ENCODE results near the gene ITPR1. TPM values are rescaled to one million over a fixed set of nuclear protein-coding genes. Genes with fewer than 3 reads are reported as not detected.

ITPR1 gene
- total RNA-seq, 1 donor from 2014 or later: 11.2 TPM

DNA sequence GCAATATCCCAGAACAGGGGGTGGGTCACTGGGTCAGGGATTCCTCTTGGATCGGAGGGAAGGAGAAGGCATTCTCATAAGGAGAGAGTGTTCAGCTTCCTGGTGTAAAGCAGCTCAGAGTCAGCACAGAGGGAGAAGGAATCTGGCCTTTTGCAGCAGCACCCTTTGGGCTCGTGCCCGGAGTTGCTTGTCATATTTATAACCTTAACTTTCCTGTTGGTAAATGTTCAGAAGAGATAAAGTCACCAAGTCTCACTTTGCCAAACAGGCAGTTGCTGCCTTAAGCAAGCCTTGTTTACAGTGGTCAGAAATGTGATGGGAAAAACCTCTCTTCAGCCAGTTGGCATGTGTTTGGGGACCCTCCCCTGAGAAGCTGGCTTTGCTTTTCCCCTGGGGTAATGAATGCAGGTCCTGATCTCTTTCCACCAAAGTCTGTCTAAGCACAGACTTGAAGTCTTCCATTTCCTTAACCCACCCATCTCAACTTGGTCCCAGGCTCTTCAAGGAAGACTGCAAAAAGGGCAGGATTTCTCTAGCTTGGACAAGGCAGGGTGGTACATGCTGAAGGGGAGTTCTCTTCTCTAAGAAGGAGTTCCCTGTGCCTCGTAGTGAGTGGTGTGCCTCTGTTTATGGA, 279.1 kb downstream of the ITPR1 start:
- no peak for DNase-seq (ENCODE audit: low spot score, unreplicated experiment)
- Mint-ChIP-seq H3K27ac (no peak overlapping the region), H3K27me3 (no peaks in the 10 kb centered on the region), H3K36me3 (ENCODE audit: insufficient read depth) (no peaks in the 10 kb centered on the region), H3K9me3 (ENCODE audit: low read depth) (no peaks in the 10 kb centered on the region), H3K4me3 (ENCODE audit: low read depth) (no peak overlapping the region), H3K4me1 (ENCODE audit: low read depth) (peaks cover 6% of the 10 kb centered on the region)
- TF ChIP-seq, protein P1, sequence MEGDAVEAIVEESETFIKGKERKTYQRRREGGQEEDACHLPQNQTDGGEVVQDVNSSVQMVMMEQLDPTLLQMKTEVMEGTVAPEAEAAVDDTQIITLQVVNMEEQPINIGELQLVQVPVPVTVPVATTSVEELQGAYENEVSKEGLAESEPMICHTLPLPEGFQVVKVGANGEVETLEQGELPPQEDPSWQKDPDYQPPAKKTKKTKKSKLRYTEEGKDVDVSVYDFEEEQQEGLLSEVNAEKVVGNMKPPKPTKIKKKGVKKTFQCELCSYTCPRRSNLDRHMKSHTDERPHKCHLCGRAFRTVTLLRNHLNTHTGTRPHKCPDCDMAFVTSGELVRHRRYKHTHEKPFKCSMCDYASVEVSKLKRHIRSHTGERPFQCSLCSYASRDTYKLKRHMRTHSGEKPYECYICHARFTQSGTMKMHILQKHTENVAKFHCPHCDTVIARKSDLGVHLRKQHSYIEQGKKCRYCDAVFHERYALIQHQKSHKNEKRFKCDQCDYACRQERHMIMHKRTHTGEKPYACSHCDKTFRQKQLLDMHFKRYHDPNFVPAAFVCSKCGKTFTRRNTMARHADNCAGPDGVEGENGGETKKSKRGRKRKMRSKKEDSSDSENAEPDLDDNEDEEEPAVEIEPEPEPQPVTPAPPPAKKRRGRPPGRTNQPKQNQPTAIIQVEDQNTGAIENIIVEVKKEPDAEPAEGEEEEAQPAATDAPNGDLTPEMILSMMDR (IDR thresholded peaks at IDR 0.05; ENCODE audit: unreplicated experiment): no peak

DNA sequence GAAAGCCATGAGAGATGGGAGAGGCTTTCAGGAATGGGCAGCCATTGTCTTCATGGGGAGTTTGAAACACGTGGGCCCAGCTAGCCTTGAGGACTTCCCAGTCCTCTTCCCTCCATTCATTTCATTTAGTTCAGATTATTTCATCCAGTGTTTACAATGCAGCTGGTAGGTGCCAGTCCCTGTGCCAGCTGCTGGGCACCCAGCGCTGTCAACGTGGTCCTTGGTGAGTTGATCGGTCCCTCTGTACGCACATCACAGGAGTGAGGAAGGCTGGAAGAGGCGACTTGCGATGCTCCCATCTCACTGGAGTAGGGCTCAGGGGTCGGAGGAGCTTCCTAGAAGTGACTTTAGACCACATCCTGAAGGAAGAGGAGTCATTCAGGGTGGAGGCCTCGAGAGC, 279.7 kb downstream of the ITPR1 start:
- Mint-ChIP-seq H3K27me3 (no peaks in the 10 kb centered on the region), H3K4me1 (ENCODE audit: low read depth) (peaks cover 6% of the 10 kb centered on the region), H3K36me3 (ENCODE audit: insufficient read depth) (no peaks in the 10 kb centered on the region), H3K9me3 (ENCODE audit: low read depth) (no peaks in the 10 kb centered on the region), H3K27ac (no peak overlapping the region), H3K4me3 (ENCODE audit: low read depth) (no peak overlapping the region)
- no peak for DNase-seq (ENCODE audit: low spot score, unreplicated experiment)
- TF ChIP-seq, protein P1 (IDR thresholded peaks at IDR 0.05; ENCODE audit: unreplicated experiment): no peak

DNA sequence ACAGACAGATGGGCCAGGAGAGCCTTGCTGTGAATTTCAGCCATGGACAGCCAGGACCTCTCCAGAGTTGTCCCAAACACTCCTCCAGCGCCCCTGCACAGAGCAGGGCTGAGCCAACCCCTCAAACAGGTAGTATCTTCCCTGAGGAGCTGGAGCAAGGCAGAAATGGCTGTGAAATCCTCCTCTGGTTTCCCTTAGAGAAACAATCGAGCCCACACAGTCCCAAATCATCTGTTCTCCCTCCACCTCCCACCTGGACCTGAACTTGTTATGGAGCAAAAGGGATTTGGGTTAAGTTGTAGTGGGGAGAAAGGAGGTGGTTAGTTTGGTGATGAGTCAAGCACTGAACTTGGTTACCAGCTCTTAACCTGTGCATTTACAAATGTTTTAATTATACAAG, 280.4 kb downstream of the ITPR1 start:
- peaks cover 6% of the 10 kb centered on the region for H3K4me1 Mint-ChIP-seq (ENCODE audit: low read depth)
- TF ChIP-seq, protein P1 (IDR thresholded peaks at IDR 0.05; ENCODE audit: unreplicated experiment): no peak
- H3K27ac Mint-ChIP-seq: no peak overlapping the region
- DNase-seq (ENCODE audit: low spot score, unreplicated experiment): no peak
- H3K36me3 Mint-ChIP-seq (ENCODE audit: insufficient read depth): no peaks in the 10 kb centered on the region
- H3K4me3 Mint-ChIP-seq (ENCODE audit: low read depth): no peak overlapping the region
- no peaks in the 10 kb centered on the region for H3K9me3 Mint-ChIP-seq (ENCODE audit: low read depth)
- no peaks in the 10 kb centered on the region for H3K27me3 Mint-ChIP-seq

DNA sequence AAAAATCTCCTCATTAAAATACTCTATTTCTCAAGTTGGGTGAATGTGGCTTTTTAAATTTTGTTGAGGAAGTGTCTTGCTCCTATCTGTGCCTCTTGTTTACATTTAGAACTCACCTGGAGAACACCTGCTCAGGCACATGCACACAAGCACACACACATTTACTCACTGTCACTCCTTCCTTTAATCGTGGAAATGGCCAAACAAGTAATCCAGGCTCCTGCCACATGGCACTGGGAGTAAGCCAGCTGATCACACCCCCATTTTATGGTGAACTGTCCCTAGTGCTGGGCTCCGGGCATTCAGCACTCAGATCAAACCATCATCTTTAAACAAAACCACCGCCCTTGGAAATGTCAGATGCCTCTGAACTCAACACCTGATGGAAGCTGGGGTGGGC, 281.4 kb downstream of the ITPR1 start:
- Mint-ChIP-seq H3K27ac (no peak overlapping the region), H3K4me3 (ENCODE audit: low read depth) (no peak overlapping the region), H3K27me3 (no peaks in the 10 kb centered on the region), H3K4me1 (ENCODE audit: low read depth) (peaks cover 6% of the 10 kb centered on the region), H3K36me3 (ENCODE audit: insufficient read depth) (no peaks in the 10 kb centered on the region), H3K9me3 (ENCODE audit: low read depth) (no peaks in the 10 kb centered on the region)
- no peak for DNase-seq (ENCODE audit: low spot score, unreplicated experiment)
- TF ChIP-seq, protein P1 (IDR thresholded peaks at IDR 0.05; ENCODE audit: unreplicated experiment): no peak

DNA sequence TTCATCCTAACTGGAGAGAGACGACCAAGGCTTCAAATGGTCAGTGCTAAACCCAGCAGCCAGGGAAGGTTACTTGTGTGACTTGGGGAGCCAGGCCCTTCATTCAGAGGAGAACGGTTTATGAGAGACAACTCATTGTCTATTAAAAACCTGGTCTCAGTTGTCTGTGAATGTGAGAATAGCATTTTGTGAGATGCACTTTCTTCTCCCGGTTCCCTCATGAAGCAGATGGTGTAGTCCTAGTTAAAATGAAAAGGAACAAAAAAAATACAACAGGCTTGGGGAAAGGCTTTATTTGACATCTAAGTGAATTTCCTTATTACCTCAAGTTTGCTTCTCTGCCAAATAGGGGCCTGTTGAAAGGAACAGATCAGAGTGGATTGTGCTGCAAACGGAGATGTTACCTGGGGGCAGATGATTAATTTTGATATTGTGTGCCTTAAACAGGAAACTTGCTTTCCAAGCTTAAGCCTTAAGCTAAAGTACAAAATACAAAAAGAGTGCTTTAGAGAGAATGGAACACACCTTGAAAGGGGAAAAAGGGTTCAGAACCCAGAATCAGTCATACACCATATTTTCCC, 283.3 kb downstream of the ITPR1 start:
- H3K27ac Mint-ChIP-seq: no peak overlapping the region
- H3K36me3 Mint-ChIP-seq (ENCODE audit: insufficient read depth): no peaks in the 10 kb centered on the region

More for the DNA sequence above, 283.3 kb downstream of the ITPR1 start:
- no peak for DNase-seq (ENCODE audit: low spot score, unreplicated experiment)
- no peak overlapping the region for H3K4me3 Mint-ChIP-seq (ENCODE audit: low read depth)
- peaks cover 6% of the 10 kb centered on the region for H3K4me1 Mint-ChIP-seq (ENCODE audit: low read depth)
- H3K27me3 Mint-ChIP-seq: no peaks in the 10 kb centered on the region
- no peaks in the 10 kb centered on the region for H3K9me3 Mint-ChIP-seq (ENCODE audit: low read depth)
- TF ChIP-seq, protein P1 (IDR thresholded peaks at IDR 0.05; ENCODE audit: unreplicated experiment): no peak
